ENCODE data around the gene IQSEC1. TPM values are rescaled to one million over a fixed set of nuclear protein-coding genes. Genes with fewer than 3 reads are reported as not detected.

Gene IQSEC1
- polyA plus RNA-seq, 4 donors = 1.1 to 24.8 (median 7.8) TPM

GRCh38 chr3:13078163-13078905 is 5.1 kb upstream of the IQSEC1 start:
- WGBS, 3 donors = 51 to 63% (median 62%) methylated on average over 12 of the region's 12 CpGs
- Histone ChIP-seq H3K9me3 (ENCODE audit: control insufficient read depth in 2 of 2, insufficient read depth in 1 of 2, low read depth in 1 of 2, low read length in 1 of 2) (no peaks in the 10 kb centered on the region), H3K27me3 (ENCODE audit: control insufficient read depth in 3 of 3, insufficient read depth in 3 of 3, low read length in 3 of 3) (peaks cover 0 to 36% (median 3%) of the 10 kb centered on the region in 3 donors), H3K4me3 (ENCODE audit: low read depth in 1 of 3, low read length in 3 of 3) (no peak overlapping the region), H3K36me3 (ENCODE audit: control insufficient read depth in 3 of 3, insufficient read depth in 2 of 3, low read depth in 1 of 3, low read length in 3 of 3) (no peaks in the 10 kb centered on the region), H3K4me1 (ENCODE audit: control insufficient read depth in 3 of 3, insufficient read depth in 2 of 3, low read depth in 1 of 3, low read length in 2 of 3) (no peaks in the 10 kb centered on the region), H3K27ac (ENCODE audit: low read depth in 1 of 3, low read length in 2 of 3) (no peak overlapping the region)
- FAIRE-seq (no peak), DNase-seq (no peak)

DNA sequence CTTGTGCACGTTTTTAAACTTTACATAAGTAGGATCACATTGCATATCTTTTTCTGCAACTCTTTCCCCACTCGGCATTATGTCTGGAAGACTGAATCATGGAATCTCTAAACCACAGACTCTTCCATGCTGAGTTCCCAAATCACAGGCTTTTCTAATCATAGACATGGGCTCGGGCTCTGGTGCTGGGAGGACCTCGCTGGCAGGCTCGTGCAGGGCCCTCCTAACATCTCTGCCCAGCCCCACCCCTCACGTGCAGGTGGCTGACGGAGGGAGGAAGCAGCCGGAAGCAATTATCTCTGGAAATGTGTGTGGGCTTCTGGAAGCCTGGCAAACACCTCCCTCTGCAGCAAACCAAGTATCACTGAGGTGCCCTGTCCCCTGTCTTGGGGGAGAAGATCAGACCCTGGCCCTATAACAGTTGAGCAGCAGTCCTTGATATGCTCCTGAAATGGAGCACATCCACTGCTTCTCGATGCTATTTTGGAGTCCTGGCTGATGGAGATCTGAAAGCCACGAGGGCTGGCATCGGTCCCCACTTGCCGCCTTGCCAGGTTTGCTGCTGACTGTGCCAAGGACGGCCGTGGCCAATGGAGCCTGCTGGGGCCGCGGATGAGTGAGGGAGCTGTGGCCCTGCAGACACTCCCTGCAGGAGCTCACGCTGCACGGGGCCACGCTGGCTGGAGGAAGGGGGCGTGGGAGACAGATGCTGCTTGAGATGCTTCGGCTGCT is 4.4 kb upstream of the IQSEC1 start:
- DNase-seq (no peak), FAIRE-seq (no peak)
- Histone ChIP-seq H3K4me1 (ENCODE audit: control insufficient read depth in 3 of 3, insufficient read depth in 2 of 3, low read depth in 1 of 3, low read length in 2 of 3) (no peaks in the 10 kb centered on the region), H3K27ac (ENCODE audit: low read depth in 1 of 3, low read length in 2 of 3) (no peak overlapping the region), H3K9me3 (ENCODE audit: control insufficient read depth in 2 of 2, insufficient read depth in 1 of 2, low read depth in 1 of 2, low read length in 1 of 2) (no peaks in the 10 kb centered on the region), H3K27me3 (ENCODE audit: control insufficient read depth in 3 of 3, insufficient read depth in 3 of 3, low read length in 3 of 3) (peaks cover 0 to 40% (median 6%) of the 10 kb centered on the region in 3 donors), H3K36me3 (ENCODE audit: control insufficient read depth in 3 of 3, insufficient read depth in 2 of 3, low read depth in 1 of 3, low read length in 3 of 3) (no peaks in the 10 kb centered on the region), H3K4me3 (ENCODE audit: low read depth in 1 of 3, low read length in 3 of 3) (no peak overlapping the region)
- WGBS, 3 donors = 25 to 55% (median 36%) methylated on average over 21 of the region's 21 CpGs

GRCh38 chr3:13075986-13076654 is 2.9 kb upstream of the IQSEC1 start:
- Histone ChIP-seq H3K4me3 (ENCODE audit: low read depth in 1 of 3, low read length in 3 of 3) (no peak overlapping the region), H3K27me3 (ENCODE audit: control insufficient read depth in 3 of 3, insufficient read depth in 3 of 3, low read length in 3 of 3) (peaks cover 0 to 48% (median 6%) of the 10 kb centered on the region in 3 donors), H3K36me3 (ENCODE audit: control insufficient read depth in 3 of 3, insufficient read depth in 2 of 3, low read depth in 1 of 3, low read length in 3 of 3) (no peaks in the 10 kb centered on the region), H3K27ac (ENCODE audit: low read depth in 1 of 3, low read length in 2 of 3) (no peak overlapping the region), H3K9me3 (ENCODE audit: control insufficient read depth in 2 of 2, insufficient read depth in 1 of 2, low read depth in 1 of 2, low read length in 1 of 2) (no peaks in the 10 kb centered on the region), H3K4me1 (ENCODE audit: control insufficient read depth in 3 of 3, insufficient read depth in 2 of 3, low read depth in 1 of 3, low read length in 2 of 3) (no peaks in the 10 kb centered on the region)
- 55 to 68% (median 64%) methylated on average over 9 of the region's 9 CpGs for WGBS, 3 donors
- DNase-seq = no peak
- no peak for FAIRE-seq

- no peak overlapping the region for H3K27ac ChIP-seq (ENCODE audit: low read depth in 1 of 3, low read length in 2 of 3)
- H3K4me3 ChIP-seq (ENCODE audit: low read depth in 1 of 3, low read length in 3 of 3) = no peak overlapping the region
- WGBS, 3 donors = 80 to 86% (median 80%) methylated on average over 7 of the region's 7 CpGs
- FAIRE-seq (no peak), DNase-seq (no peak)
- no peaks in the 10 kb centered on the region for H3K36me3 ChIP-seq (ENCODE audit: control insufficient read depth in 3 of 3, insufficient read depth in 2 of 3, low read depth in 1 of 3, low read length in 3 of 3)
- no peaks in the 10 kb centered on the region for H3K4me1 ChIP-seq (ENCODE audit: control insufficient read depth in 3 of 3, insufficient read depth in 2 of 3, low read depth in 1 of 3, low read length in 2 of 3)
- peaks cover 0 to 45% (median 6%) of the 10 kb centered on the region in 3 donors for H3K27me3 ChIP-seq (ENCODE audit: control insufficient read depth in 3 of 3, insufficient read depth in 3 of 3, low read length in 3 of 3)
- no peaks in the 10 kb centered on the region for H3K9me3 ChIP-seq (ENCODE audit: control insufficient read depth in 2 of 2, insufficient read depth in 1 of 2, low read depth in 1 of 2, low read length in 1 of 2)
Measured at GRCh38 chr3:13075318-13075717, 2.1 kb upstream of the IQSEC1 start.

DNA sequence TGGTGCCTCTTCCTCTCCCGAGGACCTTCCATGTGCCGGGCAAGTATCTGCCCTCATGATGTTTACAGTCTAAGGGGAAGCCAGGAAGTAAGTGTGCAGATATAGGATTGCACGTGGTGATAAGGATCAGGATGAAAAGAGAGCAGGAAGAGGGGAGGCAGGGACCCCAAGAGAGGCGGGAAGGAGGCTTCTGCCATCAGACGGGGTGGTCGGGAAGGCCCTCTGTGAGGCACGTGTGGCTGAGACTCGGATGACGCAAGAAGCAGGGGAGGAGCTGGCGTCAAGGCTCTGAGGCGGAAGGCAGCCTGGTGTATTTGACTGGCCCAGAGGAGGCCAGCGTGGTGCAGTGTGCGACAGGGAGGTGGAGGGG is 762 bp upstream of the IQSEC1 start:
- DNase-seq (no peak), FAIRE-seq (no peak)
- WGBS, 3 donors = 52 to 68% (median 60%) methylated on average over 13 of the region's 13 CpGs
- no peak overlapping the region for H3K4me3 ChIP-seq (ENCODE audit: low read depth in 1 of 3, low read length in 3 of 3)
- H3K27me3 ChIP-seq (ENCODE audit: control insufficient read depth in 3 of 3, insufficient read depth in 3 of 3, low read length in 3 of 3) = peaks cover 0 to 42% (median 6%) of the 10 kb centered on the region in 3 donors
- H3K36me3 ChIP-seq (ENCODE audit: control insufficient read depth in 3 of 3, insufficient read depth in 2 of 3, low read depth in 1 of 3, low read length in 3 of 3) = no peaks in the 10 kb centered on the region
- no peak overlapping the region for H3K27ac ChIP-seq (ENCODE audit: low read depth in 1 of 3, low read length in 2 of 3)
- no peaks in the 10 kb centered on the region for H3K4me1 ChIP-seq (ENCODE audit: control insufficient read depth in 3 of 3, insufficient read depth in 2 of 3, low read depth in 1 of 3, low read length in 2 of 3)
- H3K9me3 ChIP-seq (ENCODE audit: control insufficient read depth in 2 of 2, insufficient read depth in 1 of 2, low read depth in 1 of 2, low read length in 1 of 2) = no peaks in the 10 kb centered on the region

DNA sequence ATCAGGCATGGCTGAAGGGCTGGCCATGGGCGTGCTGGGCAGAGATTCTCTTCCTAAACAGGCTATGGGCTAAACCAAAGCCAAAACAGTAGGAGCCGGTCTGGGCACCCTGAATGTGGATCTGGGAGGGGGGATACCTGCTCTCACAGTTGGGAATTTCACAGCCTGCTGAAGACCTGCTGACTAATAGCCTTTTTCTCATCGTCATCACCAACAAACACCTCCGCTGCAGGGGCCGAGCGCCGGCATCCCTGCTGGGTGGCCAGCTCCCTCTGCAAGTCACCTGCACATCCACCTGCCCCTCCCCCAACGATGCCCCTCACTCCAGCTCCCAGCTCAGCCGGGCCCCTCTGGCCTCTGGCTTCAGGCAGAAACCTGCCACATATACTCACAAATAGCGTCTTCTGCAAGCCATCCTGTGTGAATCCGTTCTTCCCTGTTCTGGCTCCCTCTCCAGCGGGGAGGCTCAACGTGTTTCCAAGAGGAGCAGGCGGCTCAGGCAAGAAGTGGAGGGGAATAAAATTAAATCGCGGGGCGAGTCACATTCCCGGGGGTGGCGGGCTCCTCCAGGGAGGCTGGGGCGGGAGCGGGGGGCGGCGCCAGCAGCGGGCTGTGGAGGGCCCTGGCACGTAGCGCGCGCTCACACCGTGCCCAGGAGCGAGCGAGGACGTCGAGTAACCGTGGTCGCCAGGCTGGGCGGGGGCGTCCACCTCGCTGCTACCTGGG is 466 bp downstream of the IQSEC1 start:
- Histone ChIP-seq H3K4me3 (ENCODE audit: low read depth in 1 of 3, low read length in 3 of 3) (peak overlapping the region in 1 of 3 donors; percentile 9), H3K36me3 (ENCODE audit: control insufficient read depth in 3 of 3, insufficient read depth in 2 of 3, low read depth in 1 of 3, low read length in 3 of 3) (no peaks in the 10 kb centered on the region), H3K4me1 (ENCODE audit: control insufficient read depth in 3 of 3, insufficient read depth in 2 of 3, low read depth in 1 of 3, low read length in 2 of 3) (no peaks in the 10 kb centered on the region), H3K27ac (ENCODE audit: low read depth in 1 of 3, low read length in 2 of 3) (no peak overlapping the region), H3K9me3 (ENCODE audit: control insufficient read depth in 2 of 2, insufficient read depth in 1 of 2, low read depth in 1 of 2, low read length in 1 of 2) (no peaks in the 10 kb centered on the region), H3K27me3 (ENCODE audit: control insufficient read depth in 3 of 3, insufficient read depth in 3 of 3, low read length in 3 of 3) (peaks cover 0 to 38% (median 4%) of the 10 kb centered on the region in 3 donors)
- FAIRE-seq (no peak), DNase-seq (no peak)
- 11 to 23% (median 15%) methylated on average over 28 to 38 of the region's 38 CpGs for WGBS, 3 donors

DNA sequence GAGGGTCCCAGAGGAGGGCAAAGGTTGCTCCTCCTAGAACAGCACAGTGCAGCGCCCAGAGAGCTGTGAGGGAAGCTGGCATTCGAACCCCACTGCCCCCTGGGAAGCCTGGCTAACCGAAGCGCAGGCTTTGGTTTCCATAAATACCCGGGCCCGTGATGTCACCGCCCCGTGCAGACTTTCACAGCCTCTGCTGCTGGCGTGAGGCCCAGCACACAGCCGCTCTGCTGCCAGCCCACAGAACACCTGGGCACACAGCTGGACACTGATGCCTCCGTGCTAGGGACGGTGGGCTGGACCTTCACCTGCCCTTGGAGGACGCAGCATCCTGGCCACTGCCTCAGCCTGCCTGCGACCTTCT is 1.0 kb downstream of the IQSEC1 start:
- Histone ChIP-seq H3K27ac (ENCODE audit: low read depth in 1 of 3, low read length in 2 of 3) (peak overlapping the region in 1 of 3 donors; percentile 28), H3K36me3 (ENCODE audit: control insufficient read depth in 3 of 3, insufficient read depth in 2 of 3, low read depth in 1 of 3, low read length in 3 of 3) (no peaks in the 10 kb centered on the region), H3K4me1 (ENCODE audit: control insufficient read depth in 3 of 3, insufficient read depth in 2 of 3, low read depth in 1 of 3, low read length in 2 of 3) (no peaks in the 10 kb centered on the region), H3K27me3 (ENCODE audit: control insufficient read depth in 3 of 3, insufficient read depth in 3 of 3, low read length in 3 of 3) (peaks cover 0 to 38% (median 3%) of the 10 kb centered on the region in 3 donors), H3K9me3 (ENCODE audit: control insufficient read depth in 2 of 2, insufficient read depth in 1 of 2, low read depth in 1 of 2, low read length in 1 of 2) (no peaks in the 10 kb centered on the region), H3K4me3 (ENCODE audit: low read depth in 1 of 3, low read length in 3 of 3) (no peak overlapping the region)
- no peak for FAIRE-seq
- WGBS, 3 donors = 44 to 58% (median 47%) methylated on average over 14 of the region's 14 CpGs
- no peak for DNase-seq

DNA sequence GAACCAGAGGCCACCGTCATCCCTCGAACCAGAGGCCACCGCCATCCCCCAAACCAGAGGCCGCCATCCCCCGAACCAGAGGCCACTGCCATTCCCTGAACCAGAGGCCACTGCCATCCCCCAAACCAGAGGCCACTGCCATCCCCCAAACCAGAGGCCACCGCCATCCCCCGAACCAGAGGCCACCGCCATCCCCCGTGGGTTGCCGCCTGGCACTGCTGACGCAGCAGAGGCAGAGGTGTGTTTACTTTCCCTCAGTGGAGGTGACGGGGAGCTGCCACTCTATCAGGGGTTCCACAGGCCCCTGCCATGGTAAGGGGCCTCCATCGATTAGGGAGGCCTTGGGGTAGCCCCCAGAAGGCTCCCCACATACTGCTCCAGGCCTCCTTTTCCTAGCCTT is 1.5 kb downstream of the IQSEC1 start:
- H3K4me1 ChIP-seq (ENCODE audit: control insufficient read depth in 3 of 3, insufficient read depth in 2 of 3, low read depth in 1 of 3, low read length in 2 of 3) = no peaks in the 10 kb centered on the region
- H3K27me3 ChIP-seq (ENCODE audit: control insufficient read depth in 3 of 3, insufficient read depth in 3 of 3, low read length in 3 of 3) = peaks cover 0 to 38% (median 3%) of the 10 kb centered on the region in 3 donors
- DNase-seq (no peak), FAIRE-seq (no peak)
- peak overlapping the region in 1 of 3 donors; percentile 28 for H3K27ac ChIP-seq (ENCODE audit: low read depth in 1 of 3, low read length in 2 of 3)
- H3K4me3 ChIP-seq (ENCODE audit: low read depth in 1 of 3, low read length in 3 of 3) = no peak overlapping the region
- no peaks in the 10 kb centered on the region for H3K36me3 ChIP-seq (ENCODE audit: control insufficient read depth in 3 of 3, insufficient read depth in 2 of 3, low read depth in 1 of 3, low read length in 3 of 3)
- WGBS, 3 donors = 84 to 96% (median 86%) methylated on average over 10 to 13 of the region's 13 CpGs
- H3K9me3 ChIP-seq (ENCODE audit: control insufficient read depth in 2 of 2, insufficient read depth in 1 of 2, low read depth in 1 of 2, low read length in 1 of 2) = no peaks in the 10 kb centered on the region

All from small intestine (tissue), 7 donors.